GM12878 (cell line): ENCODE data around the gene REEP5. TPM values are rescaled to one million over a fixed set of nuclear protein-coding genes. Genes with fewer than 3 reads are reported as not detected.
A peak's percentile ranks its signal among the peaks of the same experiment; 100 is the strongest.

Experiments used
- BCL11A ChIP-seq: IDR thresholded peaks from 2 replicates; pipeline ENCODE4 v1.6.1; 2011; ENCODE audit warnings: low read depth, low read length
- CHD4 ChIP-seq: fragments of 200-600 bp; sonication (generic); IDR thresholded peaks from 2 replicates; pipeline ENCODE4 v1.6.1; 2016; ENCODE audit warnings: mild to moderate bottlenecking
- ETV6 ChIP-seq, 2 experiments: fragments of 450-650 bp in 1 of 2; IDR thresholded peaks in 1 of 2; conservative IDR thresholded peaks in 1 of 2; 2 replicates each; pipeline ENCODE4 v1.6.1; 2014; ENCODE audit warnings: antibody characterized with exemption in 1 of 2, borderline replicate concordance in 1 of 2, low read depth in 1 of 2, mild to moderate bottlenecking in 1 of 2, moderate library complexity in 1 of 2
- TCF12 ChIP-seq: IDR thresholded peaks from 2 replicates; pipeline ENCODE4 v1.6.1; 2011; ENCODE audit warnings: low read depth, mild to moderate bottlenecking, low read length
- polyA plus RNA-seq, 11 experiments: library from polyadenylated mRNA; depleted of rRNA in 4 of 11; unstranded in 6 of 11; stranded (reverse) in 5 of 11; fragments of >200 nt; fragmentation: Nextera tagmentation in 4 of 11; fragmentation: Illumina TruSeq in 1 of 11; extraction: Ambion mirVana in 4 of 11; extraction: Trizol in 1 of 11; gene quantifications; 1 replicate in 1 of 11; 2 replicates in 10 of 11; pipeline versions ENCODE4 v1.2.1 to v1.2.3, GENCODE V29; 2011 to 2016; ENCODE audit warnings: inconsistent platforms in 2 of 11, missing spikeins in 2 of 11, low read depth in 1 of 11
- total RNA-seq, 4 experiments: library from RNA; depleted of rRNA in 3 of 4; stranded (reverse); fragments of >200 nt in 3 of 4; fragmentation: Illumina TruSeq in 1 of 4; extraction: Trizol in 1 of 4; gene quantifications; 2 replicates each; pipeline versions ENCODE4 v1.2.1 to v1.2.3, GENCODE V29; 2013 to 2021
- TF ChIP-seq, protein P1 (sequence below): fragments of 450-650 bp; IDR thresholded peaks from 2 replicates; pipeline ENCODE4 v1.6.1; 2017; ENCODE audit warnings: mild to moderate bottlenecking, moderate library complexity
- TF ChIP-seq, protein P2 (sequence below): fragments of 450-650 bp; IDR thresholded peaks from 2 replicates; pipeline ENCODE4 v1.6.1; 2018; ENCODE audit warnings: mild to moderate bottlenecking, low read depth, moderate library complexity; ENCODE audit not compliant: partially characterized antibody

REEP5 gene
- total and polyA plus RNA-seq, 10 of the 15 experiments (the other 5 are each of a cell fraction or from before 2014, with no cell fraction given): 30.5 to 211 (median 113) TPM

DNA sequence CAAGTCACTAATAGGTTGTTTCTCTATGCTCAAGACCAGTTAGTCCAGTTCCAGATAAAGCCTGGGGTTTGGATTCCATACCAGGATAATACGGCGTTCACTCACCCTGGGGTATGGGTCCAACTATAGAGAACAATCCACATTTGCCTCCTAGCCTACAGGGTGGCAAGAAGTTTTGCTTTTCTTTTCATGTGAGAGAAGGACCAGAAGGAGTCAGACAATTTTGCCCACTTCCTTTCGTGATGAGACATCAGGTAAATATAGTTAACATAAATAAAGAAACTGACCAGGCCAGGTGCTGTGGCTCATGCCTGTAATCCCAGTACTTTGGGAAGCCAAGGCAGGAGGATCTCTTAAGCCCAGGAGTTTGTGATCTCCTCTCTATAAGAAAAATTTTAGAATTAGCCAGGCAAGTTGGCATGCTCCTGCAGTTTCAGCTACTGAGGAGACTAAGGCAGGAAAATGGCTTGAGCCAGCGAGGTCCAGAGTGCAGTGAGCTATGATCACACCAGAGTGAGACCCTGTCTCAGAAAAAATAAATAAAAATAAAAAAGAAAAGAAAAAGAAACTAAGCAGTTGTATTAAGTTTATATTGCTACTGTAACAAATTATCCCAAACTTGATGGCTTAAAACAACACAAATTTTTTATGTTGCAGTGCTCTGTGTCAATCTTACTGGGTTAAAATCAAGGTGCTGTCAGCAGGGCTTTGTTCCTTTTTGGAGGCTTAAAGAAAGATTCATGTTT, 7.5 kb upstream of the REEP5 start (continued):
- TF ChIP-seq, protein P1, sequence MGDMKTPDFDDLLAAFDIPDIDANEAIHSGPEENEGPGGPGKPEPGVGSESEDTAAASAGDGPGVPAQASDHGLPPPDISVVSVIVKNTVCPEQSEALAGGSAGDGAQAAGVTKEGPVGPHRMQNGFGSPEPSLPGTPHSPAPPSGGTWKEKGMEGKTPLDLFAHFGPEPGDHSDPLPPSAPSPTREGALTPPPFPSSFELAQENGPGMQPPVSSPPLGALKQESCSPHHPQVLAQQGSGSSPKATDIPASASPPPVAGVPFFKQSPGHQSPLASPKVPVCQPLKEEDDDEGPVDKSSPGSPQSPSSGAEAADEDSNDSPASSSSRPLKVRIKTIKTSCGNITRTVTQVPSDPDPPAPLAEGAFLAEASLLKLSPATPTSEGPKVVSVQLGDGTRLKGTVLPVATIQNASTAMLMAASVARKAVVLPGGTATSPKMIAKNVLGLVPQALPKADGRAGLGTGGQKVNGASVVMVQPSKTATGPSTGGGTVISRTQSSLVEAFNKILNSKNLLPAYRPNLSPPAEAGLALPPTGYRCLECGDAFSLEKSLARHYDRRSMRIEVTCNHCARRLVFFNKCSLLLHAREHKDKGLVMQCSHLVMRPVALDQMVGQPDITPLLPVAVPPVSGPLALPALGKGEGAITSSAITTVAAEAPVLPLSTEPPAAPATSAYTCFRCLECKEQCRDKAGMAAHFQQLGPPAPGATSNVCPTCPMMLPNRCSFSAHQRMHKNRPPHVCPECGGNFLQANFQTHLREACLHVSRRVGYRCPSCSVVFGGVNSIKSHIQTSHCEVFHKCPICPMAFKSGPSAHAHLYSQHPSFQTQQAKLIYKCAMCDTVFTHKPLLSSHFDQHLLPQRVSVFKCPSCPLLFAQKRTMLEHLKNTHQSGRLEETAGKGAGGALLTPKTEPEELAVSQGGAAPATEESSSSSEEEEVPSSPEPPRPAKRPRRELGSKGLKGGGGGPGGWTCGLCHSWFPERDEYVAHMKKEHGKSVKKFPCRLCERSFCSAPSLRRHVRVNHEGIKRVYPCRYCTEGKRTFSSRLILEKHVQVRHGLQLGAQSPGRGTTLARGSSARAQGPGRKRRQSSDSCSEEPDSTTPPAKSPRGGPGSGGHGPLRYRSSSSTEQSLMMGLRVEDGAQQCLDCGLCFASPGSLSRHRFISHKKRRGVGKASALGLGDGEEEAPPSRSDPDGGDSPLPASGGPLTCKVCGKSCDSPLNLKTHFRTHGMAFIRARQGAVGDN: 0 out of 2 replicates have a peak, but pooled peaks have one; percentile 14
- TF ChIP-seq ETV6 (conservative IDR thresholded peaks at IDR 0.05 in 1 of 2, IDR thresholded peaks at IDR 0.05 in 1 of 2; ENCODE audit: borderline replicate concordance in 1 of 2, low read depth in 1 of 2) (peak in 1 of 2 experiments; percentile 89; a peak in 2 of 4 replicates), CHD4 (no peak), BCL11A (peak; percentile 56), TCF12 (peak; percentile 61; the same call in 1 of the 2 replicates)
- TF ChIP-seq, protein P2, sequence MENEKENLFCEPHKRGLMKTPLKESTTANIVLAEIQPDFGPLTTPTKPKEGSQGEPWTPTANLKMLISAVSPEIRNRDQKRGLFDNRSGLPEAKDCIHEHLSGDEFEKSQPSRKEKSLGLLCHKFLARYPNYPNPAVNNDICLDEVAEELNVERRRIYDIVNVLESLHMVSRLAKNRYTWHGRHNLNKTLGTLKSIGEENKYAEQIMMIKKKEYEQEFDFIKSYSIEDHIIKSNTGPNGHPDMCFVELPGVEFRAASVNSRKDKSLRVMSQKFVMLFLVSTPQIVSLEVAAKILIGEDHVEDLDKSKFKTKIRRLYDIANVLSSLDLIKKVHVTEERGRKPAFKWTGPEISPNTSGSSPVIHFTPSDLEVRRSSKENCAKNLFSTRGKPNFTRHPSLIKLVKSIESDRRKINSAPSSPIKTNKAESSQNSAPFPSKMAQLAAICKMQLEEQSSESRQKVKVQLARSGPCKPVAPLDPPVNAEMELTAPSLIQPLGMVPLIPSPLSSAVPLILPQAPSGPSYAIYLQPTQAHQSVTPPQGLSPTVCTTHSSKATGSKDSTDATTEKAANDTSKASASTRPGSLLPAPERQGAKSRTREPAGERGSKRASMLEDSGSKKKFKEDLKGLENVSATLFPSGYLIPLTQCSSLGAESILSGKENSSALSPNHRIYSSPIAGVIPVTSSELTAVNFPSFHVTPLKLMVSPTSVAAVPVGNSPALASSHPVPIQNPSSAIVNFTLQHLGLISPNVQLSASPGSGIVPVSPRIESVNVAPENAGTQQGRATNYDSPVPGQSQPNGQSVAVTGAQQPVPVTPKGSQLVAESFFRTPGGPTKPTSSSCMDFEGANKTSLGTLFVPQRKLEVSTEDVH: no peak
